Activated CD8-positive, alpha-beta memory T cell treated with anti-CD3 and anti-CD28 coated beads for 36 hours (primary cell): ENCODE measurements around the gene ASXL2. TPM values are rescaled to one million over a fixed set of nuclear protein-coding genes. Genes with fewer than 3 reads are reported as not detected.
"Not testable (repeated sequence)": the region's sequence is repeated elsewhere in the genome, so short reads cannot be mapped to it uniquely, and the experiment has no call there.

ENCODE experiments used
- CTCF ChIA-PET: fragments of 350-600 bp; sonication (Branson Sonifier 250); formaldehyde crosslinking; loops from one replicate; lab custom pipeline; 2021; ENCODE audit warnings: antibody characterized with exemption; lab: Charles Lee
- POLR2A ChIA-PET: fragments of 350-600 bp; sonication (Branson Sonifier 250); formaldehyde crosslinking; loops from one replicate; lab custom pipeline; 2021; ENCODE audit warnings: antibody characterized with exemption; lab: Charles Lee
- total RNA-seq, 2 experiments: library from RNA; stranded (reverse); gene quantifications; one replicate each; pipeline ENCODE4 v1.2.3, GENCODE V29; 2021

The ASXL2 gene
- total RNA-seq, 2 experiments from 2014 or later = 84.2 to 84.7 TPM

GRCh38 chr2:25850400-25850799, 27.9 kb downstream of the ASXL2 start:
- POLR2A ChIA-PET, CTCF ChIA-PET: not testable (repeated sequence)

GRCh38 chr2:25849350-25849749, 28.9 kb downstream of the ASXL2 start:
- POLR2A ChIA-PET, CTCF ChIA-PET: not testable (repeated sequence)

- CTCF ChIA-PET = interaction anchor here (1.2 kb wide), 1 partner anchor 15 kb away, joined by 3 read pairs; no protein-coding TSS in a partner anchor
- POLR2A ChIA-PET = no interaction called here
Measured at GRCh38 chr2:25845843-25846505, 32.3 kb downstream of the ASXL2 start.

- ChIA-PET POLR2A (interaction anchor here (0.7 kb wide), 1 partner anchor 38 kb away, joined by 3 read pairs; no protein-coding TSS in a partner anchor), CTCF (interaction anchor here (0.7 kb wide), 1 partner anchor 76 kb away, joined by 4 read pairs; no protein-coding TSS in a partner anchor)
Measured at GRCh38 chr2:25844089-25844488, 34.2 kb downstream of the ASXL2 start.

GRCh38 chr2:25842155-25842554, 36.1 kb downstream of the ASXL2 start:
- ChIA-PET POLR2A (interaction anchor here (0.6 kb wide), 1 partner anchor 52 kb away, joined by 11 read pairs; no protein-coding TSS in a partner anchor), CTCF (interaction anchor here (0.6 to 1.0 kb wide), 3 partner anchors 16 to 199 kb away, joined by 3 to 5 read pairs (median 3); no protein-coding TSS in a partner anchor)

GRCh38 chr2:25838152-25838756, 40.0 kb downstream of the ASXL2 start:
- CTCF ChIA-PET = no interaction called here
- POLR2A ChIA-PET = interaction anchor here (0.7 kb wide), 1 partner anchor 55 kb away, joined by 3 read pairs; no protein-coding TSS in a partner anchor

GRCh38 chr2:25835906-25836305, 42.4 kb downstream of the ASXL2 start:
- ChIA-PET CTCF (interaction anchor here (0.6 to 1.0 kb wide), 2 partner anchors 88 to 265 kb away, joined by 3 read pairs; no protein-coding TSS in a partner anchor), POLR2A (interaction anchor here (0.6 kb wide), 2 partner anchors 57 to 79 kb away, joined by 3 to 7 read pairs; no protein-coding TSS in a partner anchor)

- POLR2A ChIA-PET = no interaction called here
- CTCF ChIA-PET = interaction anchor here (1.0 kb wide), 1 partner anchor 16 kb away, joined by 3 read pairs; no protein-coding TSS in a partner anchor
Measured at GRCh38 chr2:25833566-25833965, 44.7 kb downstream of the ASXL2 start.

- CTCF ChIA-PET = no interaction called here
- POLR2A ChIA-PET = no interaction called here
Measured at GRCh38 chr2:25832897-25833296, 45.4 kb downstream of the ASXL2 start.

- ChIA-PET POLR2A (interaction anchor here (0.6 kb wide), 1 partner anchor 20 kb away, joined by 3 read pairs; no protein-coding TSS in a partner anchor), CTCF (interaction anchor here (0.7 kb wide), 1 partner anchor 224 kb away, joined by 4 read pairs; no protein-coding TSS in a partner anchor)
Measured at GRCh38 chr2:25831746-25832449, 46.4 kb downstream of the ASXL2 start.

- ChIA-PET CTCF (interaction anchor here (1.3 kb wide), 1 partner anchor 24 kb away, joined by 3 read pairs; no protein-coding TSS in a partner anchor), POLR2A (interaction anchor here (1.3 kb wide), 2 partner anchors 12 to 24 kb away, joined by 3 to 5 read pairs; no protein-coding TSS in a partner anchor)
Measured at GRCh38 chr2:25829828-25830227, 48.5 kb downstream of the ASXL2 start.

- POLR2A ChIA-PET = interaction anchor here (1.3 kb wide), 1 partner anchor 24 kb away, joined by 3 read pairs; no protein-coding TSS in a partner anchor
Measured at GRCh38 chr2:25829377-25829704, 48.9 kb downstream of the ASXL2 start.

GRCh38 chr2:25828532-25829376, 49.5 kb downstream of the ASXL2 start:
- ChIA-PET POLR2A (interaction anchor here (0.6 kb wide), 1 partner anchor 182 kb away, joined by 4 read pairs; no protein-coding TSS in a partner anchor), CTCF (interaction anchor here (0.9 kb wide), 1 partner anchor 24 kb away, joined by 3 read pairs; no protein-coding TSS in a partner anchor)

More at GRCh38 chr2:25829377-25829704, 48.9 kb downstream of the ASXL2 start:
- CTCF ChIA-PET = no interaction called here

GRCh38 chr2:25825238-25825637, 53.0 kb downstream of the ASXL2 start:
- CTCF ChIA-PET = interaction anchor here (1.1 to 1.2 kb wide), 2 partner anchors 10 to 12 kb away, joined by 3 to 4 read pairs; no protein-coding TSS in a partner anchor

GRCh38 chr2:25824718-25825117, 53.6 kb downstream of the ASXL2 start:
- POLR2A ChIA-PET = interaction anchor here (0.8 to 2.3 kb wide), 3 partner anchors 27 to 35 kb away, joined by 3 to 7 read pairs (median 5); no protein-coding TSS in a partner anchor
- CTCF ChIA-PET = interaction anchor here (1.1 to 1.3 kb wide), 4 partner anchors 10 to 67 kb away, joined by 3 to 6 read pairs (median 4); no protein-coding TSS in a partner anchor

More at GRCh38 chr2:25825238-25825637, 53.0 kb downstream of the ASXL2 start:
- POLR2A ChIA-PET = interaction anchor here (0.7 to 2.3 kb wide), 3 partner anchors 11 to 36 kb away, joined by 3 to 7 read pairs (median 5); no protein-coding TSS in a partner anchor

- CTCF ChIA-PET = interaction anchor here (1.1 to 1.3 kb wide), 3 partner anchors 13 to 66 kb away, joined by 4 to 6 read pairs (median 4); no protein-coding TSS in a partner anchor
Measured at GRCh38 chr2:25824216-25824615, 54.1 kb downstream of the ASXL2 start.

More at GRCh38 chr2:25824216-25824615, 54.1 kb downstream of the ASXL2 start:
- POLR2A ChIA-PET = interaction anchor here (0.8 to 2.3 kb wide), 2 partner anchors 31 to 35 kb away, joined by 3 to 7 read pairs; no protein-coding TSS in a partner anchor
